GM23248 (cell line): Measurements from ENCODE around the gene PCDHA7. TPM values are rescaled to one million over a fixed set of nuclear protein-coding genes. Genes with fewer than 3 reads are reported as not detected.
"Not testable (repeated sequence)": the region's sequence is repeated elsewhere in the genome, so short reads cannot be mapped to it uniquely, and the experiment has no call there.

ENCODE experiments used
- DNase-seq: peaks from one replicate; pipeline ENCODE4 v3.0.0-alpha.2; 2015
- H2AFZ ChIP-seq: fragments of 200-600 bp; sonication (generic); 2 replicates; pipeline ENCODE4 v1.6.1; 2016; ENCODE audit warnings: antibody characterized with exemption
- H3F3A ChIP-seq: fragments of 200-600 bp; sonication (generic); 2 replicates; pipeline ENCODE4 v1.6.1; 2016; ENCODE audit warnings: mild to moderate bottlenecking, antibody characterized with exemption, mixed run types; ENCODE audit not compliant: insufficient read depth
- H3K27ac ChIP-seq: fragments of 200-600 bp; sonication (generic); 2 replicates; pipeline ENCODE4 v1.5.1; 2016; ENCODE audit warnings: mild to moderate bottlenecking
- H3K27me3 ChIP-seq: fragments of 200-600 bp; sonication (generic); replicated peaks from 2 replicates; pipeline ENCODE4 v1.6.1; 2016; ENCODE audit warnings: mild to moderate bottlenecking; ENCODE audit not compliant: insufficient read depth
- H3K36me3 ChIP-seq: fragments of 200-600 bp; sonication (generic); 2 replicates; pipeline ENCODE4 v1.6.1; 2016; ENCODE audit warnings: low read depth, mild to moderate bottlenecking
- H3K4me1 ChIP-seq: fragments of 200-600 bp; sonication (generic); 2 replicates; pipeline ENCODE4 v1.6.1; 2016; ENCODE audit warnings: mild to moderate bottlenecking; ENCODE audit not compliant: insufficient read depth
- H3K4me2 ChIP-seq: fragments of 200-600 bp; sonication (generic); one replicate; pipeline ENCODE4 v1.6.1; 2016; ENCODE audit warnings: mild to moderate bottlenecking; ENCODE audit not compliant: unreplicated experiment
- H3K4me3 ChIP-seq: fragments of 200-600 bp; sonication (generic); 2 replicates; pipeline ENCODE4 v1.5.1; 2016; ENCODE audit warnings: mild to moderate bottlenecking
- H3K79me2 ChIP-seq: fragments of 200-600 bp; sonication (generic); 2 replicates; pipeline ENCODE4 v1.6.1; 2016; ENCODE audit warnings: mild to moderate bottlenecking; ENCODE audit not compliant: insufficient read depth
- H3K9ac ChIP-seq: fragments of 200-600 bp; sonication (generic); 2 replicates; pipeline ENCODE4 v1.6.1; 2016; ENCODE audit warnings: mild to moderate bottlenecking
- H3K9me2 ChIP-seq: fragments of 200-600 bp; sonication (generic); 2 replicates; pipeline ENCODE4 v1.6.1; 2016; ENCODE audit warnings: mixed run types, mild to moderate bottlenecking, moderate library complexity; ENCODE audit not compliant: insufficient read depth
- H3K9me3 ChIP-seq: fragments of 200-600 bp; sonication (generic); one replicate; pipeline ENCODE4 v1.6.1; 2017; ENCODE audit warnings: low read depth
- H4K20me1 ChIP-seq: fragments of 200-600 bp; sonication (generic); 2 replicates; pipeline ENCODE4 v1.6.0; 2016; ENCODE audit not compliant: insufficient read depth
- EZH2 ChIP-seq: fragments of 200-600 bp; sonication (generic); IDR thresholded peaks from 2 replicates; pipeline ENCODE4 v1.6.1; 2018; ENCODE audit warnings: antibody characterized with exemption, mild to moderate bottlenecking; ENCODE audit not compliant: insufficient read depth, poor library complexity, severe bottlenecking
- EZH2phosphoT487 ChIP-seq: fragments of 200-600 bp; sonication (generic); IDR thresholded peaks from 2 replicates; pipeline ENCODE4 v1.6.1; 2018; ENCODE audit warnings: antibody characterized with exemption, moderate library complexity, mild to moderate bottlenecking, low read depth; ENCODE audit not compliant: insufficient read depth
- WGBS, 2 experiments: methylation state at CpG; one replicate each; pipeline ENCODE4 v1.1.6; 2015 to 2017; ENCODE audit warnings: low lambda C conversion rate in 2 of 2, low coverage in 1 of 2; ENCODE audit errors: missing lambda C conversion rate in 2 of 2; 5-methylcytosine and 5-hydroxymethylcytosine counted together
- in situ Hi-C: fragments of 300-500 bp; cut with MboI; formaldehyde crosslinking; loops from 2 replicates; pipeline ENCODE4 v1.15.0; 2020
- polyA plus RNA-seq: library from polyadenylated mRNA; unstranded; fragments of >200 nt; fragmentation: Nextera tagmentation; extraction: Ambion mirVana; gene quantifications from 2 replicates; pipeline ENCODE4 v1.2.1, GENCODE V29; 2016
- total RNA-seq: library from RNA; depleted of rRNA; stranded (reverse); fragments of >200 nt; shearing (Covaris generic); gene quantifications from 2 replicates; pipeline ENCODE4 v1.2.3, GENCODE V29; 2014

PCDHA7 gene
- total and polyA plus RNA-seq, 2 experiments from 2014 or later, result not detected

DNA sequence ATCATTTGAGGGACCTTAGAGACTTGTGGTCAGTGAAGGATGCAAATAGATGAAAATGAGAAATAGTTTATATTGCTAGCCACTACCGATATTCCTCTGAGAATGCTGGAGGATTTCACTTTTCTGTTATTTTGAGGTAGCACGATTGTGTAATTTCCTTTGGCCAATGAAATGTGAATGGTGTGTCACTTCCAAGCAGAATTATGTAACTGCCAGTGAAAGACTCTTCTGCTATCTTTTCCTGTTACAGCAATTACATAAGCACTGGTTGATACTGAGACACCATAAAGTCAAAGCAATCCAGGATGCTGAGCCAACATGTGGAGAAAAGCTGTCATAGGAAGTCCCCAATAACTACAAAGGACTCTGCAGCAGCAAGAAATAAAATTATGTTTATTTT lies 43.0 kb upstream of the PCDHA7 start:
- H3K4me3 ChIP-seq, result no peak overlapping the region
- 26 to 30% methylated on average over 2 of the region's 2 CpGs for WGBS, 2 experiments

DNA sequence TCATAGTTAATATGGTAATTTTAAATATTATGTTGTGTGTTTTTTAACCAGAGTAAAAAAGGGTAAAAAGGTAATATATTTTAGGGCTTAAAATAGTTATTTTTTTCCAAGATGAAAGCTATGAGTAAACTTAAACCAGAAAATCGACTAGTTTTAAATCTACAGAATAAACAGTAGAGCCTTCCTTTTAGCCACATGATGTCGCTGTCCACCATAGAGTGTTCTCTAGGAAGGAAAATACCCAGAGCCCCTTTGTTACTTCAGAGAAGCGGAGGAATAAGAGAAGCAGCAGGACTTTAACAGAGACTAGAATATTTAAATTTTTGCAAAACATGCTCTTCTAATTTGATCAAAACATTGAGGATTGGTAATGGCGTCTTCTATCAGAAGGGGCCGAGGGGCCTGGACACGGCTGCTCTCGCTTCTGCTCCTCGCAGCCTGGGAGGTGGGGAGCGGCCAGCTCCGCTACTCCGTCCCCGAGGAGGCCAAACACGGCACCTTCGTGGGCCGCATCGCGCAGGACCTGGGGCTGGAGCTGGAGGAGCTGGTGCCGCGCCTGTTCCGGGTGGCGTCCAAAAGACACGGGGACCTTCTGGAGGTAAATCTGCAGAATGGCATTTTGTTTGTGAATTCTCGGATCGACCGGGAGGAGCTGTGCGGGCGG lies 39.3 kb upstream of the PCDHA7 start, which contains the start of gene PCDHA2:
Gene PCDHA2, plus strand, starts transcription at position 258 of the 664 bp plus-strand sequence.
- H3K4me1 ChIP-seq, result no peaks in the 10 kb centered on the region
- H3K4me2 ChIP-seq, result no peak within 1 kb of the TSS
- in situ Hi-C loops, result no loop called here
- no peaks in the 10 kb centered on the region for H3K27me3 ChIP-seq
- no peaks in the 10 kb centered on the region for H3F3A ChIP-seq
- peak; percentile 19 for DNase-seq
- H2AFZ ChIP-seq, result 0 out of 2 replicates have a peak within 1 kb of the TSS, but pooled peaks have one; percentile 51
- no peaks in the 10 kb centered on the region for H4K20me1 ChIP-seq
- no peak within 1 kb of the TSS for H3K9ac ChIP-seq
- no peak within 1 kb of the TSS for H3K27ac ChIP-seq
- no peaks in the 10 kb centered on the region for H3K36me3 ChIP-seq
- no peaks in the 10 kb centered on the region for H3K79me2 ChIP-seq
- 19 to 25% methylated on average over 27 of the region's 27 CpGs for WGBS, 2 experiments
- H3K4me3 ChIP-seq, result no peak within 1 kb of the TSS
- H3K9me3 ChIP-seq, result no peaks in the 10 kb centered on the region
- no peak for TF ChIP-seq EZH2
- TF ChIP-seq EZH2phosphoT487, result no peak
- H3K9me2 ChIP-seq, result no peaks in the 10 kb centered on the region

More for the DNA sequence above, 43.0 kb upstream of the PCDHA7 start:
- no peaks in the 10 kb centered on the region for H3K4me1 ChIP-seq
- H3K9me3 ChIP-seq, result no peaks in the 10 kb centered on the region
- H3K79me2 ChIP-seq, result no peaks in the 10 kb centered on the region
- in situ Hi-C loops, result no loop called here
- TF ChIP-seq EZH2phosphoT487 (no peak), EZH2 (no peak)
- H3K36me3 ChIP-seq, result no peaks in the 10 kb centered on the region
- H3K9me2 ChIP-seq, result no peaks in the 10 kb centered on the region
- DNase-seq, result no peak
- H2AFZ ChIP-seq, result no peak overlapping the region
- H3K9ac ChIP-seq, result no peak overlapping the region
- no peak overlapping the region for H3K4me2 ChIP-seq
- H3F3A ChIP-seq, result no peaks in the 10 kb centered on the region
- no peak overlapping the region for H3K27ac ChIP-seq
- no peaks in the 10 kb centered on the region for H4K20me1 ChIP-seq
- no peaks in the 10 kb centered on the region for H3K27me3 ChIP-seq

DNA sequence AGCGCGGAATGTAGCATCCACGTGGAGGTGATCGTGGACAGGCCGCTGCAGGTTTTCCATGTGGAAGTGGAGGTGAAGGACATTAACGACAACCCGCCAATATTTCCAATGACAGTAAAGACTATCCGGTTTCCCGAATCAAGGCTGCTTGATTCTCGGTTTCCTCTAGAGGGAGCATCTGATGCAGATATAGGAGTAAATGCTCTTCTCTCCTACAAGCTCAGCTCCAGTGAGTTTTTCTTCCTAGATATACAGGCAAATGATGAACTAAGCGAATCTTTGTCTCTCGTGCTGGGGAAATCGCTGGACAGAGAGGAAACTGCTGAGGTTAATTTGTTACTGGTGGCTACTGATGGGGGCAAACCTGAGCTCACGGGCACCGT lies 38.8 kb upstream of the PCDHA7 start:
- Histone ChIP-seq H4K20me1 (no peaks in the 10 kb centered on the region), H2AFZ (no peak overlapping the region), H3K36me3 (no peaks in the 10 kb centered on the region), H3K9me2 (no peaks in the 10 kb centered on the region), H3K27ac (no peak overlapping the region), H3K9ac (no peak overlapping the region), H3K4me2 (no peak overlapping the region), H3K9me3 (no peaks in the 10 kb centered on the region), H3K4me3 (no peak overlapping the region), H3F3A (no peaks in the 10 kb centered on the region), H3K27me3 (no peaks in the 10 kb centered on the region), H3K79me2 (no peaks in the 10 kb centered on the region), H3K4me1 (no peaks in the 10 kb centered on the region)
- in situ Hi-C loops, result no loop called here
- TF ChIP-seq EZH2phosphoT487 (no peak), EZH2 (no peak)
- DNase-seq, result peak; percentile 26
- WGBS, 2 experiments, result 7 to 11% methylated on average over 15 of the region's 15 CpGs

DNA sequence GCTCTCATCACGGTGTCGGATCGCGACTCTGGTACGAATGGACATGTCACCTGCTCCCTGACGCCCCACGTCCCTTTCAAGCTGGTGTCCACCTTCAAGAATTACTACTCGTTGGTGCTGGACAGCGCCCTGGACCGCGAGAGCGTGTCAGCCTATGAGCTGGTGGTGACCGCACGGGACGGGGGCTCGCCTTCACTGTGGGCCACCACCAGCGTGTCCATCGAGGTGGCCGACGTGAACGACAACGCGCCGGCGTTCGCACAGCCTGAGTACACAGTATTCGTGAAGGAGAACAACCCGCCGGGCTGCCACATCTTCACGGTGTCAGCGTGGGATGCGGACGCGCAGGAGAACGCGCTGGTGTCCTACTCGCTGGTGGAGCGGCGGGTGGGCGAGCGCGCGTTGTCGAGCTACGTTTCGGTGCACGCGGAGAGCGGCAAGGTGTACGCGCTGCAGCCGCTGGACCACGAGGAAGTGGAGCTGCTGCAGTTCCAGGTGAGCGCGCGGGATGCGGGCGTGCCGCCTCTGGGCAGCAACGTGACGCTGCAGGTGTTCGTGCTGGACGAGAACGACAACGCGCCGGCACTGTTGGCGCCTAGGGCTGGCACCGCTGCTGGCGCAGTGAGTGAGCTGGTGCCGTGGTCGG lies 37.9 kb upstream of the PCDHA7 start:
- H3K36me3 ChIP-seq, H3F3A ChIP-seq, H3K4me1 ChIP-seq, H3K9ac ChIP-seq, DNase-seq, H3K27me3 ChIP-seq, H3K27ac ChIP-seq, in situ Hi-C loops, H3K9me3 ChIP-seq, H3K4me2 ChIP-seq, H3K9me2 ChIP-seq, H4K20me1 ChIP-seq, H2AFZ ChIP-seq, H3K79me2 ChIP-seq, H3K4me3 ChIP-seq: not testable (repeated sequence)
- 54 to 57% methylated on average over 59 to 72 of the region's 72 CpGs for WGBS, 2 experiments

DNA sequence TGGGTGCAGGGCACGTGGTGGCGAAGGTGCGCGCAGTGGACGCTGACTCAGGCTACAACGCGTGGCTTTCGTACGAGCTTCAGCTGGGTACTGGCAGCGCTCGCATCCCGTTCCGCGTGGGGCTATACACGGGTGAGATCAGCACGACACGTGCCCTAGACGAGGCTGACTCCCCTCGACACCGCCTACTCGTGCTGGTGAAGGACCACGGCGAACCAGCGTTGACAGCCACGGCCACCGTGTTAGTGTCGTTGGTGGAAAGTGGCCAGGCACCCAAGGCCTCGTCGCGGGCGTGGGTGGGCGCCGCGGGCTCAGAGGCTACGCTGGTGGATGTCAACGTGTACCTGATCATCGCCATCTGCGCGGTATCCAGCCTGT lies 37.4 kb upstream of the PCDHA7 start:
- Histone ChIP-seq H2AFZ (no peak overlapping the region), H3K9me2 (no peaks in the 10 kb centered on the region), H3F3A (no peaks in the 10 kb centered on the region), H3K9ac (no peak overlapping the region), H3K27me3 (no peaks in the 10 kb centered on the region), H3K27ac (no peak overlapping the region), H3K36me3 (no peaks in the 10 kb centered on the region), H3K9me3 (no peaks in the 10 kb centered on the region), H4K20me1 (no peaks in the 10 kb centered on the region), H3K4me2 (no peak overlapping the region), H3K4me3 (no peak overlapping the region), H3K79me2 (no peaks in the 10 kb centered on the region), H3K4me1 (no peaks in the 10 kb centered on the region)
- in situ Hi-C loops, result no loop called here
- 53 to 62% methylated on average over 38 to 39 of the region's 39 CpGs for WGBS, 2 experiments
- TF ChIP-seq EZH2 (no peak), EZH2phosphoT487 (no peak)
- no peak for DNase-seq
